Suprapubic skin (tissue), 4 donors: ENCODE measurements around the gene ITGAE. TPM values are rescaled to one million over a fixed set of nuclear protein-coding genes. Genes with fewer than 3 reads are reported as not detected.

ENCODE experiments used
- DNase-seq, 2 donors: peaks; one replicate each; pipeline ENCODE4 v3.0.0-alpha.2; 2019; ENCODE audit warnings: low spot score in 2 of 2
- H3K27ac ChIP-seq: fragments of 200-600 bp; sonication (generic); one replicate; pipeline ENCODE4 v1.5.1; 2019
- H3K27me3 ChIP-seq: fragments of 200-600 bp; sonication (generic); one replicate; pipeline ENCODE4 v1.5.1; 2019
- H3K36me3 ChIP-seq: fragments of 200-600 bp; sonication (generic); one replicate; pipeline ENCODE4 v1.5.1; 2019
- H3K4me1 ChIP-seq: fragments of 200-600 bp; sonication (generic); one replicate; pipeline ENCODE4 v1.5.1; 2019
- H3K4me3 ChIP-seq: fragments of 200-600 bp; sonication (generic); one replicate; pipeline ENCODE4 v1.5.1; 2019; ENCODE audit warnings: mild to moderate bottlenecking
- H3K9me3 ChIP-seq: fragments of 200-600 bp; sonication (generic); one replicate; pipeline ENCODE4 v1.5.1; 2019
- EP300 ChIP-seq: sonication (generic); formaldehyde crosslinking; IDR thresholded peaks from one replicate; pipeline ENCODE4 v1.6.1; 2017; ENCODE audit warnings: antibody characterized with exemption
- POLR2A ChIP-seq, 2 donors: fragments of 450-650 bp; IDR thresholded peaks; one replicate each; pipeline ENCODE4 v1.6.1; 2017; ENCODE audit warnings: antibody characterized with exemption in 2 of 2, mild to moderate bottlenecking in 2 of 2, moderate library complexity in 2 of 2
- POLR2AphosphoS5 ChIP-seq, 3 donors: sonication (generic); formaldehyde crosslinking; IDR thresholded peaks; one replicate each; pipeline ENCODE4 v1.6.1; 2017; ENCODE audit warnings: antibody characterized with exemption in 3 of 3
- WGBS: methylation state at CpG from one replicate; pipeline ENCODE4 v1.1.5; 2018; 5-methylcytosine and 5-hydroxymethylcytosine counted together
- total RNA-seq, 4 donors: library from RNA; depleted of rRNA; stranded (reverse); fragments of >200 nt; gene quantifications; one replicate each; pipeline ENCODE4 v1.1.0, GENCODE V29; 2016
- TF ChIP-seq, protein P1 (sequence below), 2 donors: fragments of 200-600 bp in 1 of 2; fragments of 450-650 bp in 1 of 2; sonication (generic) in 1 of 2; IDR thresholded peaks; one replicate each; pipeline ENCODE4 v1.5.1; 2016 to 2019; ENCODE audit warnings: antibody characterized with exemption in 2 of 2, mild to moderate bottlenecking in 1 of 2, moderate library complexity in 1 of 2

The ITGAE gene
- total RNA-seq, 4 donors from 2014 or later = 14.0 to 20.7 (median 14.4) TPM

DNA sequence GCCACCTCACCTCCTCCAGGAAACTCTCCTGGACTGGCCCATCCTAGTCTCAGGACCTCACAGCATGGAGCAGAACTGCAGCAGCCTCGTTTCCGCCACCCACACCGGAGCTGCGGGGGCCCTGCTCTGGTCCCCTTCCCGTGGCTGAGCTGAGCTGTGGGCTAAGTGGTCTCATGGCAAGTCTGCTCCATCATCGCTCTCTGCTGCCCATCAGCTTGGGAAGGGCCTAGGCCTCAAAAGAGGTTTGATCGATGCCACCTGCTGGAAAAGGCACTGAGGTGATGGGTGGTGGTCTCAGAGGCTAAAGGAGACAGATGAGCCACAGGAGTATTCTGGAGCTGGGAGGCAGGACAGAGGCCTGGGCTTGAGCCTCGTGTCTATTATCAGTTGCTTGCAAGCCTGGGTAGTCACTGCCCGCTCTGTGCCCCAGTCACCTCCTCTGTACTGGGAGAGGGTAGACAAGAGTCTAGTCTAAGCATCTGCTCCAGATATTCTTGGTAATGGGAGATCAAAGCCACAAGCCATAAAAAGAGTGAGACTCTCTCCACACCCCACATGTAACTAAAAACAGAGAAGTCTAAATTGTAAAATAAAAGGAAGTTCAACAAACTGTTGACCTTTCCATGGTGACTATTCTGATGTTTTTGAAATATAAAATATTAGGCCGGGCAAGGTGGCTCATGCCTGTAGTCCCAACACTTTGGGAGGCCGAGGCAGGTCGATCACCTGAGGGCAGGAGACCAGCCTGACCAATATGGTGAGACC lies 1.6 kb downstream of the ITGAE start:
- DNase-seq = peak; percentile 9 to 48
- H3K27me3 ChIP-seq = no peaks in the 10 kb centered on the region
- WGBS = 90% methylated on average over 12 of the region's 12 CpGs
- TF ChIP-seq EP300 = no peak
- TF ChIP-seq, protein P1, sequence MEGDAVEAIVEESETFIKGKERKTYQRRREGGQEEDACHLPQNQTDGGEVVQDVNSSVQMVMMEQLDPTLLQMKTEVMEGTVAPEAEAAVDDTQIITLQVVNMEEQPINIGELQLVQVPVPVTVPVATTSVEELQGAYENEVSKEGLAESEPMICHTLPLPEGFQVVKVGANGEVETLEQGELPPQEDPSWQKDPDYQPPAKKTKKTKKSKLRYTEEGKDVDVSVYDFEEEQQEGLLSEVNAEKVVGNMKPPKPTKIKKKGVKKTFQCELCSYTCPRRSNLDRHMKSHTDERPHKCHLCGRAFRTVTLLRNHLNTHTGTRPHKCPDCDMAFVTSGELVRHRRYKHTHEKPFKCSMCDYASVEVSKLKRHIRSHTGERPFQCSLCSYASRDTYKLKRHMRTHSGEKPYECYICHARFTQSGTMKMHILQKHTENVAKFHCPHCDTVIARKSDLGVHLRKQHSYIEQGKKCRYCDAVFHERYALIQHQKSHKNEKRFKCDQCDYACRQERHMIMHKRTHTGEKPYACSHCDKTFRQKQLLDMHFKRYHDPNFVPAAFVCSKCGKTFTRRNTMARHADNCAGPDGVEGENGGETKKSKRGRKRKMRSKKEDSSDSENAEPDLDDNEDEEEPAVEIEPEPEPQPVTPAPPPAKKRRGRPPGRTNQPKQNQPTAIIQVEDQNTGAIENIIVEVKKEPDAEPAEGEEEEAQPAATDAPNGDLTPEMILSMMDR (IDR thresholded peaks at IDR 0.05) = no peak
- H3K36me3 ChIP-seq = no peaks in the 10 kb centered on the region
- peaks cover 4% of the 10 kb centered on the region for H3K4me1 ChIP-seq
- H3K9me3 ChIP-seq = no peaks in the 10 kb centered on the region
- H3K4me3 ChIP-seq = no peak overlapping the region
- no peak overlapping the region for H3K27ac ChIP-seq

DNA sequence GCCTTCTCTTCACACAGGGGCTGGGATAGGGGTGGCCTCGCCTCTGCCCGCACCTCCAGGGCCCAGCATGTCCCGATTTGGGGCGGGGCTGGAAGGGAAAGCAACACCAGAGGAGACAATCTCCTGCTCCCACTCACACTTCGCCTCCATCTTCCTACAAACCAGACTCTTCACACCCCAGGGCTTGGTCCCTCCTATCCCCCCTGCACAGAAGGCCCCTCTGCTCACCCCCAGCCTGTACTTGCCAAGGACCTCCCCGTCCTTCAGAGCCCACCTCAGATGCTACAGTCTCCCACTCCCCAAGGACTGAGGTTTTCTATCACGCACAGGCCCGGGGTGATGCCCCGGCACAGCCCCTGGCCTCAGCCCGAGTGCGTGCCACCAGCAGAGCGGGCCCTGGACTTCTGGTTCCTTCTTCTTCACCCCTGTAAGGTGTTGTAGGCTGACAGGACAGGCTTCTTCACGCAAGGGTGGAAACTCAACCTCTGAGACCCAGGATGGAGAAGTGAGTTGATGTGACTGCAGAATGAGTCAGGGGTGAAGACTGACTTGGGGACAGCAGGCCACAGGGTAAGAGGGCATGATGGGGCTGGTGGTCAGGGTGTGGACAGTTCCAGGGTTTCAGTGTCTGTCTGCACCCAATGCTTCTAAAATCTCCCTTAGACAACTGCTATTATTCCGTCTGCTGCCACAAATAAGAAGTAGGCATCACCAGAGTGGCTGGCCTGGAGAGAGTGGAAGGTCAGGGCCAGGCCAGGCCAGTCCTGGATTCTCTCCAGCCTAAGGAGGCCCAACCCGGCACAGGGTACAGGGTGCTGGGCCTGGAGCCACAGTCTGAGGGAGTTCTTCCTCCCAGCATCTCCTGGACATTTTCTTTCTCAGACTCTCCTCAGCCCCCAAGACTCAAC lies 2.5 kb downstream of the ITGAE start:
- Histone ChIP-seq H3K36me3 (no peaks in the 10 kb centered on the region), H3K27me3 (no peaks in the 10 kb centered on the region), H3K4me1 (peaks cover 4% of the 10 kb centered on the region), H3K4me3 (no peak overlapping the region), H3K27ac (no peak overlapping the region), H3K9me3 (no peaks in the 10 kb centered on the region)
- TF ChIP-seq, protein P1 (IDR thresholded peaks at IDR 0.05) = no peak
- TF ChIP-seq POLR2A (IDR thresholded peaks at IDR 0.05) = no peak
- no peak for TF ChIP-seq POLR2AphosphoS5 (IDR thresholded peaks at IDR 0.05)
- no peak for TF ChIP-seq EP300
- DNase-seq = peak in 1 of 2 donors; percentile 73
- 93% methylated on average over 14 of the region's 15 CpGs for WGBS

DNA sequence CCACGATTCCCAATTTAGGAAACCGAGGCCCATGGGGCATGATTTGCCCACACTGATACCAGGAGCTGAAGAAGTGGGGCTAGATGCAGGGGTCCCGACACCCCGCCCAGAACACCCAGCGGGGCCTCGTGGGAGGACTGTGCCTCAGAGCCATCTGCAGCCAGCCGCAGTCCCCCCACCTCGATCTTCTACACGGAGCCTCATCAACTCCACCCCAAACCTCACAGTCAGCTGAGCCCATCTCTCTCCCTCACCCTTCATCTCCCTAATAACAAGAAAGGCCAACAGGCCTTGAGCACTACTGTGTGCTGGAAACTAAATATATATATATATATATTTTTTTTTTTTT lies 4.2 kb downstream of the ITGAE start:
- 86% methylated on average over 9 of the region's 9 CpGs for WGBS
- H3K9me3 ChIP-seq = no peaks in the 10 kb centered on the region
- no peaks in the 10 kb centered on the region for H3K27me3 ChIP-seq
- no peak overlapping the region for H3K4me3 ChIP-seq
- H3K4me1 ChIP-seq = no peaks in the 10 kb centered on the region
- TF ChIP-seq EP300 (no peak), POLR2A (IDR thresholded peaks at IDR 0.05) (no peak), POLR2AphosphoS5 (IDR thresholded peaks at IDR 0.05) (no peak)
- TF ChIP-seq, protein P1 (IDR thresholded peaks at IDR 0.05) = no peak
- no peaks in the 10 kb centered on the region for H3K36me3 ChIP-seq
- peak in 1 of 2 donors; percentile 29 for DNase-seq
- no peak overlapping the region for H3K27ac ChIP-seq

DNA sequence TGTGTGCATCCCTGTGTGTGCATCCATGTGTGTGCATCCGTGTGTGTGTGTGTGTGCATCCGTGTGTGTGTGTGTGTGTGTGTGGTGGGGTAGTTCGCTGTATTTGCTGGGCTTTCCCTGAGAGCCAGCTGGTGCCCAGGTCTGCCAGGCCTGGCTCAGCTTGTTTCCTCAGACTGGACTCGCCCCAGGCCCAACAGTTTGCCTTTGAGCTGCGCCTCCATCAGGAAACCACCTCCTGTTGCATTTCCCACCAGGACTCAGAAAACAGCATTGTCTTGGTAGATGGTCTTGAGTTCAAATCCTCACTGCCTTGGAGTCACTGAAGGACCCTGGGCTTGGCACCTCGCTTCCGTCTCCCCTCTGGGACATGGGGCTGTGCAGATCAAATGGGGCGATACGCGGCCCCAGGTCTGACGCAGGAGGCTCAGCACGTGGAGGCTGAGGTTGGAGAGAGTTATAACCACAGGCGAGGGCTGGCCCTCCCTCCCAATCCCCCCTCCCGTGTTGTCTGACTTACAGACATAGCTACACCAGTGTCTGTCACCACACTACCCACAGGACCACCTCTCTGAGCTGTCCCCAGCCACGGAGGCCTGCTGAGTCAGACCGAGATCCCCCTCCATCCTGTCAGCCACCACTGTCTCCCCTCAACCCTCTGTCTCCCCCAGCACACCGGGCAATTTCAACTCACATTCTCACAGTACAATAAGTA lies 4.7 kb downstream of the ITGAE start:
- H3K4me3 ChIP-seq = no peak overlapping the region
- TF ChIP-seq POLR2AphosphoS5 (IDR thresholded peaks at IDR 0.05) (no peak), POLR2A (IDR thresholded peaks at IDR 0.05) (no peak), EP300 (no peak)
- TF ChIP-seq, protein P1 (IDR thresholded peaks at IDR 0.05) = no peak
- no peaks in the 10 kb centered on the region for H3K36me3 ChIP-seq
- no peaks in the 10 kb centered on the region for H3K4me1 ChIP-seq
- H3K27ac ChIP-seq = no peak overlapping the region
- 75% methylated on average over 14 of the region's 17 CpGs for WGBS
- no peaks in the 10 kb centered on the region for H3K27me3 ChIP-seq
- no peaks in the 10 kb centered on the region for H3K9me3 ChIP-seq
- DNase-seq = no peak
